IMR-90 (cell line): Measurements from ENCODE around the gene NGFR.

Experiments
- CEBPB ChIP-seq: IDR thresholded peaks from 2 replicates; pipeline ENCODE4 v1.6.1; 2012; ENCODE audit warnings: low read depth, low read length, improper control_type of control experiment
- CHD1 ChIP-seq: IDR thresholded peaks from 2 replicates; pipeline ENCODE4 v1.6.1; 2012; ENCODE audit warnings: low read depth, low read length, improper control_type of control experiment
- CTCF ChIP-seq: conservative IDR thresholded peaks from 2 replicates; pipeline ENCODE4 v1.5.1; 2012; ENCODE audit warnings: mild to moderate bottlenecking, low read depth, low read length, improper control_type of control experiment
- ELK1 ChIP-seq: fragments of 150-350 bp; IDR thresholded peaks from 2 replicates; pipeline ENCODE4 v1.6.1; 2016; ENCODE audit warnings: low read depth, mild to moderate bottlenecking, low read length, moderate library complexity, borderline replicate concordance
- NFE2L2 ChIP-seq: fragments of 150-350 bp; IDR thresholded peaks from 2 replicates; pipeline ENCODE4 v1.6.1; 2016; ENCODE audit warnings: low read depth, mild to moderate bottlenecking, low read length
- POLR2A ChIP-seq: IDR thresholded peaks from 2 replicates; pipeline ENCODE4 v1.6.1; 2012; ENCODE audit warnings: mild to moderate bottlenecking, low read depth, low read length
- RCOR1 ChIP-seq: IDR thresholded peaks from 2 replicates; pipeline ENCODE4 v1.6.1; 2012; ENCODE audit warnings: mild to moderate bottlenecking, low read length, improper control_type of control experiment; ENCODE audit not compliant: insufficient replicate concordance
- USF2 ChIP-seq: fragments of 150-350 bp; IDR thresholded peaks from 2 replicates; pipeline ENCODE4 v1.6.1; 2017; ENCODE audit warnings: mild to moderate bottlenecking, antibody characterized with exemption, low read length, low read depth

- TF ChIP-seq CTCF (no peak), POLR2A (no peak), CEBPB (no peak), CHD1 (no peak), NFE2L2 (no peak), RCOR1 (no peak), USF2 (no peak), ELK1 (no peak)
Observed at GRCh38 chr17:49498029-49498615, 3.0 kb downstream of the NGFR start.
